Hypothalamus (tissue), 51 donors: ENCODE results near the gene SEPTIN2.
"Not testable (repeated sequence)": the region's sequence is repeated elsewhere in the genome, so short reads cannot be mapped to it uniquely, and the experiment has no call there.

Experiments
- DNase-seq, 51 donors: peaks; one replicate each; lab custom pipeline; 2025; lab: John Stamatoyannopoulos, UW

The SEPTIN2 gene

GRCh38 chr2:241349941-241350340, 34.2 kb downstream of the SEPTIN2 start:
- no peak for DNase-seq

DNA sequence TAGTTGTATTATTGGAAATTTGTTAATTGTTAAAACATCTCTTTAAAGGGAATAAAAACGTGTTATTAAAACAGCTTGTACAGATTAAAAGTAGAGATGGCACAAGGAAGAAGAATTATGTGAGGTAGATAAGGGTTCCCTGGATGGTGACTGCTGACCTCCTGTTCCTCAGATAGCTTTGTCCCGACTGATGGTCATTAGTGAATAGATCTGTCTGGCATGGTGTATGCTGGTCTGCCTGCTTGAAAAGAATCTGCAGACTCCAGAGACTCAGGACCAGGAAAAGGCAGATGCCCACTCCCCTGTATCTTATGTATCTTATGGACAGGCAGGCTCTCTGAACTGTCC, 34.8 kb downstream of the SEPTIN2 start:
- no peak for DNase-seq

GRCh38 chr2:241350878-241351639, 35.3 kb downstream of the SEPTIN2 start:
- DNase-seq = no peak

- DNase-seq = no peak
Observed at GRCh38 chr2:241351640-241352031, 35.9 kb downstream of the SEPTIN2 start.

GRCh38 chr2:241352227-241352626, 36.5 kb downstream of the SEPTIN2 start:
- DNase-seq = no peak

GRCh38 chr2:241354668-241355658, 39.2 kb downstream of the SEPTIN2 start:
- DNase-seq = peak in 27 of 51 donors; percentile 15 to 76 (median 57)

- DNase-seq = peak; percentile 42 to 100 (median 98)
Observed at GRCh38 chr2:241355983-241356870, 40.5 kb downstream of the SEPTIN2 start, which contains the start of gene FARP2. Gene FARP2, plus strand, starts transcription at chr2:241356285. Its CDS starts 16,823 bp downstream, at chr2:241373108.

GRCh38 chr2:241356871-241357260, 41.1 kb downstream of the SEPTIN2 start:
- DNase-seq = no peak

DNA sequence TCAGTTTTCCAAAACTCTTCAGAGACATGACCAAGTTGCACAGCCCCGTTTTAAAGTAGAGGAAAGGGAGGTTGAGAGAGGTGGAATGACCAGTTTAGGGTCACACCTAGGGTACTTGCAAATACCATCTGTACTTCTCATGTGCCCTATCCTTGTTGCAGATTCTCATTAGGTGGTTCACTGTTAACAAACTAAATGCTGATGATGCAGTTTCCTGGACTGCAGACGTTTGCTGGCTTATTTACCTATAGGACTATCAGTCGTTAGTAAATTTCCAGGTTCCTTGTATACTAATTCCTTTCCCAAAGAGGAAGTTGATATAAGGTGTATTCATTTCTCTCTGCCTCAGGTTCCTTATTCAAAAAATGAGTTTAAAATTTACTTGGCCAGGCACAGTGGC, 41.8 kb downstream of the SEPTIN2 start:
- DNase-seq = no peak

GRCh38 chr2:241358470-241358869, 42.7 kb downstream of the SEPTIN2 start:
- DNase-seq = no peak

- no peak for DNase-seq
Observed at GRCh38 chr2:241359481-241360045, 43.8 kb downstream of the SEPTIN2 start.

DNA sequence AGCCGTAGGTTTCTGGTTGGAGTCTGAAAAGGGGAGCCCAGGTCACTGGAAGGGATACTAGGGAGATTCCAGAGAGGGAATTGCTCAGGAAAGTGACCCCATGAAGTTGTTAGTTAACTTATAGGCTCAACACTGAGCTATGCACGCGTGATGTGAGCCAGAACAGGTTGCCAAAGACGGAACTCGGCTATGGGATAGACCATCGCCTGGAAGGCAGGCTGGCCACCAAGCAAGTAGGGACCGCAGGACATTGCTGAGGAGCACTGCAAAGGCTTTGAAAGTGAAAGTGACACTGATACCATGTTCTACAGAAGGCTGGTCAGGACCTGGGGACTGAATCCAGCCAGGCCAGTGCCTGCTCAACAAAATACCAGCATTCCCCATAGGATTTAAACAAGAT, 47.7 kb downstream of the SEPTIN2 start:
- DNase-seq = no peak

GRCh38 chr2:241364781-241365180, 49.1 kb downstream of the SEPTIN2 start:
- no peak for DNase-seq

DNA sequence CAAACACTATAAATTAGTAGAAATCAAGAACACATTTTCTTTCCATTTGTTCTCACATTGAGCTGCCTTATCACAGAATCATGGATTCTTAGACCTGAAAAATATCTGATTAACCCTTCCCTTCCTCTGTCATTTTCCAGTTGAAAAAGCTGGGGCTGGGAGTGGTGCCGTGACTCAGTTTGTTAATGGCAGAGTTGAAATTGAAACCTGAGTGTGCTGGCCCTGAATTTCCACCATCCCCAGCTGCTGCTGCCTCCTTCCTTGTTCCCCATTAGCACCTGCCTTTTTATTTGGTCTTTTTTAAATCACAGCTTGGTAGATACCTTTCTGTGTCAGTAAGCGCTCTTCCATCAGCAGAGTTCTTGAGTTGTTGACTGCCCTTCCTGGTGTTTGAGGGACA, 51.0 kb downstream of the SEPTIN2 start:
- DNase-seq = no peak

- DNase-seq = no peak
Observed at GRCh38 chr2:241368643-241369042, 52.9 kb downstream of the SEPTIN2 start.

- peak in 2 of 51 donors; percentile 7 to 34 for DNase-seq
Observed at GRCh38 chr2:241372361-241372992, 56.8 kb downstream of the SEPTIN2 start.

DNA sequence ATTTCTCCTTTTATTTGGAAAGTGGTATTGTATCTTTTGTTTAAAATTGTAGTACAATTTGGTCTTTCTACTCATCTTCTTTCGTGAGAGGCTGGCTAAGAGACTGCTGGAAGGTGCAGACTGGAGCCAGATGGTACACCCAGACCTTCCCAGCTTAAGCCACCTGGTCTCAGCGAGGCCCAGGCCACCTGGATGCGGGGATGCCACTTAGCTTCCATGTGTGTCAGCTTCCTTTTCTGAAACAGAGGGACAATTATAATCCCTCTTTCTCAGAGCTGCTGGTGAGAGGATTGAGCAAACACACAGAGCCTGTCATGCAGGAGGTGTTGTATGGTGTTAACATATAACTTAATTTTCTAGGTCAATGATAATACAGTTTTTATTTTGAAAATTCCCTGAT, 57.7 kb downstream of the SEPTIN2 start:
- DNase-seq = no peak

GRCh38 chr2:241373906-241374305, 58.2 kb downstream of the SEPTIN2 start:
- DNase-seq = not testable (repeated sequence)

DNA sequence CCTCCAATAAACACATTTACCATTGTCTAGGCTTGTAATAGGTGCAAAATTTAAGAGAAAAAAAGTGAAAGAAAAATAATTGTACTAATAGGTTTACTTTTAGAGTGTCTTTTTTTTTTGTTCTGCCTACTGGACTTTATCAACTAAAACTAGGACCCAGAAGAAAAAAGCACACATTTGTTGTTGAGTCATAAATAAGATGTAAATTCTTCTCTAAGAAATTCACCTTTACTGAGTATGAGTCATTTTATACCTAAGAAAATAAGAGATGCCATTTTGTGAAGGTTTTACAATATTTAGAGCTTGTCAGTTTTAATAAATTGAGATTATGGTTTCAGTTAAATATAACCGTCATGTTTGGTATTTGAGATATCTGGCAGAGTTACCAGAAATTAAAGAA, 59.6 kb downstream of the SEPTIN2 start:
- DNase-seq = no peak

GRCh38 chr2:241376808-241377207, 61.1 kb downstream of the SEPTIN2 start:
- no peak for DNase-seq
